HG02885 (cell line): ENCODE data around the gene EXOSC10.
"Not testable (repeated sequence)": the region's sequence is repeated elsewhere in the genome, so short reads cannot be mapped to it uniquely, and the experiment has no call there.

ENCODE experiments used
- ATAC-seq: cut with Tn5 transposase; IDR thresholded peaks from one replicate; pipeline ENCODE4 v1.9.1; 2021; ENCODE audit warnings: mild to moderate bottlenecking; ENCODE audit not compliant: unreplicated experiment, poor library complexity

The EXOSC10 gene

GRCh38 chr1:11024154-11024873 is 75.4 kb downstream of the EXOSC10 start:
- no peak for ATAC-seq

DNA sequence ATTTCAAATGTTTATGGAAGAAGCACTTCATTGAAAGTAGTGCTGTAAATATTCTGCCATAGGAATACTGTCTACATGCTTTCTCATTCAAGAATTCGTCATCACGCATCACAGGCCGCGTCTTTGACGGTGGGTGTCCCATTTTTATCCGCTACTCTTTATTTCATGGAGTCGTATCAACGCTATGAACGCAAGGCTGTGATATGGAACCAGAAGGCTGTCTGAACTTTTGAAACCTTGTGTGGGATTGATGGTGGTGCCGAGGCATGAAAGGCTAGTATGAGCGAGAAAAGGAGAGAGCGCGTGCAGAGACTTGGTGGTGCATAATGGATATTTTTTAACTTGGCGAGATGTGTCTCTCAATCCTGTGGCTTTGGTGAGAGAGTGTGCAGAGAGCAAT is 76.5 kb downstream of the EXOSC10 start:
- no peak for ATAC-seq

DNA sequence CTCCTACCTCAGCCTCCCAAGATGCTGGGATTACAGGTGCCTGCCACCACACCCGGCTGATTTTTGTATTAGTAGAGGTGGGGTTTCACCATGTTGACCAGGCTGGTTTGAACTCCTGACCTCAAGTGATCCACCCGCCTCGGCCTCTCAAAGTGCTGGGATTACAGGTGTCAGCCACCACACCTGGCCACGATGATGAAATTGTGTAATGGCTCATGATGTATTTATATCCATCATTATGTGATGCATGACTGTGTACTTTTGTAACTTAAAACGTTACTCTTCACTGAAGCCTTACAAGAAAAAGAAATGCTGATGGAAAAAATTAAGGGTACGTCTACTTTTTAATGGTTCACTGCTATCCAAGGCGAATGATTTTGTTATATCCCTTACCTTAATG is 79.7 kb downstream of the EXOSC10 start:
- no peak for ATAC-seq

DNA sequence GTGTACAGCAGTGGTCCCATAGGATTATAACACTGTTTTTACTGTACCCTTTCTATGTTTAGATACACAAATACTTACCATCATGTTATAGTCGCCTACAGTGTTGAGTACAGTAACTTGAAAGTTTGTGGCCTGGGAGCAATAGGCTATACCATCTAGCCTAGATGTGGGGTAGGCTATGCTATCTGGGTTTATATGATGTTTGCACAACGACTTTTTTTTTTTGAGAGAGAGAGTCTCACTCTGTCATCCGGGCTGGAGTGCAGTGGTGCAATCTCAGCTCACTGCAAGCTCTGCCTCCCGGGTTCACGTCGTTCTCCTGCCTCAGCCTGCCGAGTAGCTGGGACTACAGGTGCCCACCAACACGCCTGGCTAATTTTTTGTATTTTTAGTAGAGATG is 80.3 kb downstream of the EXOSC10 start:
- ATAC-seq: not testable (repeated sequence)
